Fibroblast of lung (primary cell): Measurements from ENCODE around the gene FOXP2. TPM values are rescaled to one million over a fixed set of nuclear protein-coding genes. Genes with fewer than 3 reads are reported as not detected.

ENCODE experiments used
- DNase-seq, 2 donors: peaks; one replicate each; pipeline versions ENCODE4 v3.0.0 to v3.0.0-alpha.2; 2010; ENCODE audit warnings: low read depth in 2 of 2
- H2AFZ ChIP-seq: 2 replicates; pipeline ENCODE4 v1.5.1; 2012; ENCODE audit warnings: low read length, control low read depth, inconsistent platforms
- H3K27ac ChIP-seq: 2 replicates; pipeline ENCODE4 v1.5.1; 2011; ENCODE audit warnings: low read length, control low read depth; ENCODE audit not compliant: insufficient read depth
- H3K27me3 ChIP-seq: 2 replicates; pipeline ENCODE4 v1.5.1; 2011; ENCODE audit warnings: mild to moderate bottlenecking, low read length; ENCODE audit not compliant: control insufficient read depth, insufficient read depth
- H3K36me3 ChIP-seq: 2 replicates; pipeline ENCODE4 v1.5.1; 2011; ENCODE audit warnings: low read length; ENCODE audit not compliant: control insufficient read depth, insufficient read depth
- H3K4me1 ChIP-seq: 2 replicates; pipeline ENCODE4 v1.5.1; 2011; ENCODE audit warnings: low read length; ENCODE audit not compliant: control insufficient read depth, insufficient read depth; ENCODE audit errors: extremely low read depth
- H3K4me2 ChIP-seq: 2 replicates; pipeline ENCODE4 v1.5.1; 2011; ENCODE audit warnings: low read length, control low read depth; ENCODE audit not compliant: insufficient read depth; ENCODE audit errors: extremely low read depth
- H3K4me3 ChIP-seq, 4 experiments: fragments of 200-600 bp in 1 of 4; sonication (generic) in 1 of 4; replicated peaks in 1 of 4; 2 replicates each; pipeline ENCODE4 v1.5.1; 2011 to 2016; ENCODE audit warnings: low read length in 4 of 4, low read depth in 3 of 4, mild to moderate bottlenecking in 3 of 4, control low read depth in 2 of 4, inconsistent platforms in 1 of 4, mixed read lengths in 1 of 4; ENCODE audit not compliant: insufficient read depth in 1 of 4; ENCODE audit errors: control extremely low read depth in 1 of 4
- H3K79me2 ChIP-seq: 2 replicates; pipeline ENCODE4 v1.5.1; 2012; ENCODE audit warnings: mild to moderate bottlenecking, low read length, inconsistent platforms; ENCODE audit not compliant: control insufficient read depth, insufficient read depth
- H3K9ac ChIP-seq: 2 replicates; pipeline ENCODE4 v1.5.1; 2011; ENCODE audit warnings: mild to moderate bottlenecking, low read length, control low read depth; ENCODE audit not compliant: insufficient read depth
- H3K9me3 ChIP-seq: 2 replicates; pipeline ENCODE4 v1.5.1; 2012; ENCODE audit warnings: low read depth, low read length; ENCODE audit not compliant: control insufficient read depth, insufficient read depth
- H4K20me1 ChIP-seq: 2 replicates; pipeline ENCODE4 v1.5.1; 2011; ENCODE audit warnings: low read length; ENCODE audit not compliant: control insufficient read depth, insufficient read depth; ENCODE audit errors: extremely low read depth
- EZH2 ChIP-seq: IDR thresholded peaks from 2 replicates; pipeline ENCODE4 v1.5.1; 2012; ENCODE audit warnings: low read length, control low read depth, mild to moderate bottlenecking; ENCODE audit errors: missing control alignments
- polyA plus RNA-seq, 2 donors: library from polyadenylated mRNA; depleted of rRNA in 1 of 2; stranded (reverse) in 1 of 2; unstranded in 1 of 2; fragments of >200 nt; gene quantifications; 2 replicates each; pipeline ENCODE4 v1.2.1, GENCODE V29; 2011 to 2012; ENCODE audit warnings: missing spikeins in 1 of 2
- total RNA-seq: library from RNA; depleted of rRNA; stranded (reverse); fragments of >200 nt; gene quantifications from 2 replicates; pipeline ENCODE4 v1.2.1, GENCODE V29; 2014
- TF ChIP-seq, protein P1 (sequence below), 2 donors: IDR thresholded peaks in 1 of 2; conservative IDR thresholded peaks in 1 of 2; 1 replicate in 1 of 2; 2 replicates in 1 of 2; pipeline ENCODE4 v1.5.1; 2011 to 2012; ENCODE audit warnings: low read length in 2 of 2, control low read depth in 1 of 2, inconsistent platforms in 1 of 2, low read depth in 1 of 2, mild to moderate bottlenecking in 1 of 2

The FOXP2 gene
- total and polyA plus RNA-seq, 2 donors (not counting 1 experiment from before 2014, with no cell fraction given), result 2.8 to 8.4 TPM

- no peaks in the 10 kb centered on the region for H3K79me2 ChIP-seq
- no peaks in the 10 kb centered on the region for H3K9me3 ChIP-seq
- DNase-seq, result no peak
- H4K20me1 ChIP-seq, result no peaks in the 10 kb centered on the region
- no peak overlapping the region for H3K27ac ChIP-seq
- no peak overlapping the region for H3K4me2 ChIP-seq
- no peak overlapping the region for H3K9ac ChIP-seq
- TF ChIP-seq, protein P1, sequence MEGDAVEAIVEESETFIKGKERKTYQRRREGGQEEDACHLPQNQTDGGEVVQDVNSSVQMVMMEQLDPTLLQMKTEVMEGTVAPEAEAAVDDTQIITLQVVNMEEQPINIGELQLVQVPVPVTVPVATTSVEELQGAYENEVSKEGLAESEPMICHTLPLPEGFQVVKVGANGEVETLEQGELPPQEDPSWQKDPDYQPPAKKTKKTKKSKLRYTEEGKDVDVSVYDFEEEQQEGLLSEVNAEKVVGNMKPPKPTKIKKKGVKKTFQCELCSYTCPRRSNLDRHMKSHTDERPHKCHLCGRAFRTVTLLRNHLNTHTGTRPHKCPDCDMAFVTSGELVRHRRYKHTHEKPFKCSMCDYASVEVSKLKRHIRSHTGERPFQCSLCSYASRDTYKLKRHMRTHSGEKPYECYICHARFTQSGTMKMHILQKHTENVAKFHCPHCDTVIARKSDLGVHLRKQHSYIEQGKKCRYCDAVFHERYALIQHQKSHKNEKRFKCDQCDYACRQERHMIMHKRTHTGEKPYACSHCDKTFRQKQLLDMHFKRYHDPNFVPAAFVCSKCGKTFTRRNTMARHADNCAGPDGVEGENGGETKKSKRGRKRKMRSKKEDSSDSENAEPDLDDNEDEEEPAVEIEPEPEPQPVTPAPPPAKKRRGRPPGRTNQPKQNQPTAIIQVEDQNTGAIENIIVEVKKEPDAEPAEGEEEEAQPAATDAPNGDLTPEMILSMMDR (conservative IDR thresholded peaks at IDR 0.05 in 1 of 2, IDR thresholded peaks at IDR 0.05 in 1 of 2; ENCODE audit: low read depth in 1 of 2, low read length in 2 of 2), result no peak
- no peak for TF ChIP-seq EZH2
- H3K27me3 ChIP-seq, result no peaks in the 10 kb centered on the region
- H2AFZ ChIP-seq, result no peak overlapping the region
- no peak overlapping the region for H3K4me3 ChIP-seq
- no peaks in the 10 kb centered on the region for H3K4me1 ChIP-seq
- H3K36me3 ChIP-seq, result no peaks in the 10 kb centered on the region
Measured at GRCh38 chr7:114388021-114388420, 26.6 kb upstream of the FOXP2 start.

- no peak overlapping the region for H3K4me3 ChIP-seq
- no peaks in the 10 kb centered on the region for H3K9me3 ChIP-seq
- H3K9ac ChIP-seq, result no peak overlapping the region
- H4K20me1 ChIP-seq, result no peaks in the 10 kb centered on the region
- DNase-seq, result peak; percentile 28 to 67
- TF ChIP-seq EZH2, result no peak
- TF ChIP-seq, protein P1 (conservative IDR thresholded peaks at IDR 0.05 in 1 of 2, IDR thresholded peaks at IDR 0.05 in 1 of 2; ENCODE audit: low read depth in 1 of 2, low read length in 2 of 2), result no peak
- no peaks in the 10 kb centered on the region for H3K36me3 ChIP-seq
- no peak overlapping the region for H3K27ac ChIP-seq
- no peaks in the 10 kb centered on the region for H3K27me3 ChIP-seq
- H2AFZ ChIP-seq, result no peak overlapping the region
- H3K79me2 ChIP-seq, result no peaks in the 10 kb centered on the region
- no peaks in the 10 kb centered on the region for H3K4me1 ChIP-seq
- no peak overlapping the region for H3K4me2 ChIP-seq
Measured at GRCh38 chr7:114392686-114393085, 21.9 kb upstream of the FOXP2 start.

- no peak overlapping the region for H3K9ac ChIP-seq
Measured at GRCh38 chr7:114402876-114403635, 11.6 kb upstream of the FOXP2 start.

More at GRCh38 chr7:114402876-114403635, 11.6 kb upstream of the FOXP2 start:
- DNase-seq, result no peak
- H3K4me1 ChIP-seq, result no peaks in the 10 kb centered on the region
- no peaks in the 10 kb centered on the region for H3K27me3 ChIP-seq
- no peak overlapping the region for H3K27ac ChIP-seq
- H4K20me1 ChIP-seq, result no peaks in the 10 kb centered on the region
- no peak overlapping the region for H2AFZ ChIP-seq
- no peak overlapping the region for H3K4me2 ChIP-seq
- no peaks in the 10 kb centered on the region for H3K36me3 ChIP-seq
- H3K9me3 ChIP-seq, result no peaks in the 10 kb centered on the region
- no peak for TF ChIP-seq EZH2
- TF ChIP-seq, protein P1 (conservative IDR thresholded peaks at IDR 0.05 in 1 of 2, IDR thresholded peaks at IDR 0.05 in 1 of 2; ENCODE audit: low read depth in 1 of 2, low read length in 2 of 2), result no peak
- no peaks in the 10 kb centered on the region for H3K79me2 ChIP-seq
- no peak overlapping the region for H3K4me3 ChIP-seq
